Measurements from ENCODE around the gene FOXC1. TPM values are rescaled to one million over a fixed set of nuclear protein-coding genes. Genes with fewer than 3 reads are reported as not detected.
A peak's percentile ranks its signal among the peaks of the same experiment; 100 is the strongest.

The FOXC1 gene
- total and polyA plus RNA-seq, 2 experiments from 2014 or later, result 0.10 to 0.13 TPM

GRCh38 chr6:1574890-1575209 lies 34.9 kb upstream of the FOXC1 start:
- no peak overlapping the region for H3K4me3 ChIP-seq
- no peaks in the 10 kb centered on the region for H3K9me2 ChIP-seq (ENCODE audit: insufficient read depth)
- Mint-ChIP-seq H3K9me3 (peaks cover 10% of the 10 kb centered on the region; the same call in 2 of the 3 replicates), H3K36me3 (ENCODE audit: low read depth) (no peaks in the 10 kb centered on the region; the same call in 2 of the 3 replicates), H3K4me1 (peaks cover 34% of the 10 kb centered on the region), H3K27me3 (ENCODE audit: insufficient read depth, low read depth, poor library complexity) (peaks cover 15% of the 10 kb centered on the region), H3K4me3 (0 out of 3 replicates have a peak overlapping the region, but pooled peaks have one; percentile 23), H3K27ac (no peak overlapping the region)
- no peaks in the 10 kb centered on the region for H4K20me1 ChIP-seq (replicated peaks; ENCODE audit: insufficient read depth)
- H3K79me2 ChIP-seq (replicated peaks; ENCODE audit: insufficient read depth), result no peaks in the 10 kb centered on the region
- no peaks in the 10 kb centered on the region for H3F3A ChIP-seq (replicated peaks; ENCODE audit: low read depth)
- TF ChIP-seq EZH2phosphoT487 (IDR thresholded peaks at IDR 0.05; ENCODE audit: unreplicated experiment), result no peak
- no peak for TF ChIP-seq CTCF (conservative IDR thresholded peaks at IDR 0.05; ENCODE audit: low read depth in 2 of 2)
- no peak for TF ChIP-seq POLR2AphosphoS5 (IDR thresholded peaks at IDR 0.05; ENCODE audit: low read depth)
- no peak for TF ChIP-seq JUNB (IDR thresholded peaks at IDR 0.05; ENCODE audit: unreplicated experiment)
- TF ChIP-seq NANOG (IDR thresholded peaks at IDR 0.05; ENCODE audit: borderline replicate concordance), result no peak
- no peak for TF ChIP-seq ZNF114 (CRISPR knock-in tag; IDR thresholded peaks at IDR 0.05)
- no peak for TF ChIP-seq EZH2 (IDR thresholded peaks at IDR 0.05; ENCODE audit: low read depth, unreplicated experiment)
- TF ChIP-seq ZNF462 (CRISPR knock-in tag; IDR thresholded peaks at IDR 0.05), result no peak
- no peak for TF ChIP-seq REST (IDR thresholded peaks at IDR 0.05; ENCODE audit: unreplicated experiment)
- no peak for TF ChIP-seq STAT1 (IDR thresholded peaks at IDR 0.05; ENCODE audit: unreplicated experiment)
- peak overlapping the region; percentile 38; the same call in 1 of the 2 replicates for H3K4me2 ChIP-seq
- ATAC-seq, result peak; percentile 81
- H2AFZ ChIP-seq, result peak overlapping the region; percentile 89
- DNase-seq (ENCODE audit: low spot score), result peak; percentile 38
- H3K36me3 ChIP-seq (ENCODE audit: insufficient read depth), result no peaks in the 10 kb centered on the region
- H3K27me3 ChIP-seq (ENCODE audit: insufficient read depth), result no peaks in the 10 kb centered on the region
- no peak overlapping the region for H3K27ac ChIP-seq (ENCODE audit: low read depth)
- peaks cover 14% of the 10 kb centered on the region for H3K4me1 ChIP-seq (ENCODE audit: insufficient read depth)
